Panc1 (cell line): ENCODE results near the gene CETP.

ENCODE experiments used
- CTCF ChIP-seq: fragments of 450-650 bp; IDR thresholded peaks from 2 replicates; pipeline ENCODE4 v1.5.1; 2017; ENCODE audit warnings: mild to moderate bottlenecking
- POLR2AphosphoS5 ChIP-seq: IDR thresholded peaks from 2 replicates; pipeline ENCODE4 v1.6.1; 2012; ENCODE audit warnings: mild to moderate bottlenecking, low read depth, low read length, moderate library complexity
- REST ChIP-seq, 2 experiments: IDR thresholded peaks; 2 replicates each; pipeline ENCODE4 v1.6.1; 2011 to 2012; ENCODE audit warnings: low read depth in 2 of 2, control low read depth in 1 of 2, low read length in 1 of 2, mild to moderate bottlenecking in 1 of 2, moderate library complexity in 1 of 2; ENCODE audit not compliant: insufficient read depth in 1 of 2
- SIN3A ChIP-seq: IDR thresholded peaks from 2 replicates; pipeline ENCODE4 v1.6.1; 2012; ENCODE audit warnings: low read depth, mild to moderate bottlenecking, low read length, moderate library complexity, borderline replicate concordance; ENCODE audit not compliant: insufficient read depth
- TCF7L2 ChIP-seq: IDR thresholded peaks from 2 replicates; pipeline ENCODE4 v1.6.1; 2011; ENCODE audit warnings: mild to moderate bottlenecking, low read depth, low read length, inconsistent platforms

- TF ChIP-seq CTCF (no peak), POLR2AphosphoS5 (no peak), SIN3A (no peak), REST (IDR thresholded peaks at IDR 0.05; ENCODE audit: insufficient read depth in 1 of 2, low read depth in 2 of 2, low read length in 1 of 2) (no peak), TCF7L2 (no peak)
These were observed 66.3 kb downstream of the CETP start for GRCh38 chr16:57028086-57028485.
